RWPE1 (cell line): Measurements from ENCODE around the gene LRFN5.
"Not testable (repeated sequence)": the region's sequence is repeated elsewhere in the genome, so short reads cannot be mapped to it uniquely, and the experiment has no call there.

Experiments
- CTCF ChIA-PET: fragments of 350-600 bp; sonication (Branson Sonifier 250); formaldehyde crosslinking; extraction: SDS; loops from one replicate; lab custom pipeline; 2021; lab: Yijun Ruan, JAX
- POLR2A ChIA-PET: fragments of 400-600 bp; formaldehyde crosslinking; extraction: SDS; loops from one replicate; lab custom pipeline; 2020; ENCODE audit warnings: antibody characterized with exemption; ENCODE audit not compliant: low non-redundant PET; lab: Yijun Ruan, JAX
- DNase-seq: peaks from one replicate; pipeline ENCODE4 v3.0.0; 2012; ENCODE audit warnings: low spot score
- H3K27ac ChIP-seq: fragments of 450-650 bp; 2 replicates; pipeline ENCODE4 v1.5.1; 2017
- CTCF ChIP-seq: fragments of 450-650 bp; conservative IDR thresholded peaks from 2 replicates; pipeline ENCODE4 v1.5.1; 2017; ENCODE audit warnings: low read depth, mild to moderate bottlenecking

The LRFN5 gene

GRCh38 chr14:41606532-41607303 lies at the start of gene LRFN5:
Gene LRFN5, plus strand, starts transcription at chr14:41606876.
- CTCF ChIA-PET: interaction anchor here (0.7 kb wide), 1 partner anchor 619 kb away, joined by 3 read pairs; no protein-coding TSS in a partner anchor
- no peak for DNase-seq
- POLR2A ChIA-PET: no interaction called here
- no peak within 1 kb of the TSS for H3K27ac ChIP-seq
- no peak for TF ChIP-seq CTCF

GRCh38 chr14:41558490-41558889 lies 48.2 kb upstream of the LRFN5 start:
- ChIA-PET POLR2A (no interaction called here), CTCF (no interaction called here)
- no peak for TF ChIP-seq CTCF
- DNase-seq: no peak
- no peak overlapping the region for H3K27ac ChIP-seq

- H3K27ac ChIP-seq, POLR2A ChIA-PET, CTCF ChIA-PET, DNase-seq: not testable (repeated sequence)
These were observed 39.8 kb upstream of the LRFN5 start for GRCh38 chr14:41566864-41567263.

GRCh38 chr14:41568979-41569378 lies 37.7 kb upstream of the LRFN5 start:
- POLR2A ChIA-PET: no interaction called here
- TF ChIP-seq CTCF: no peak
- no peak overlapping the region for H3K27ac ChIP-seq
- no peak for DNase-seq
- CTCF ChIA-PET: no interaction called here

GRCh38 chr14:41570415-41571155 lies 36.1 kb upstream of the LRFN5 start:
- POLR2A ChIA-PET: no interaction called here
- H3K27ac ChIP-seq: no peak overlapping the region
- no peak for DNase-seq
- CTCF ChIA-PET: no interaction called here
- no peak for TF ChIP-seq CTCF

GRCh38 chr14:41586237-41586636 lies 20.4 kb upstream of the LRFN5 start:
- ChIA-PET POLR2A (no interaction called here), CTCF (no interaction called here)
- no peak overlapping the region for H3K27ac ChIP-seq
- no peak for TF ChIP-seq CTCF
- DNase-seq: no peak

- ChIA-PET POLR2A (no interaction called here), CTCF (no interaction called here)
- no peak overlapping the region for H3K27ac ChIP-seq
- DNase-seq: no peak
- no peak for TF ChIP-seq CTCF
These were observed 9.0 kb upstream of the LRFN5 start for GRCh38 chr14:41597647-41598046.

- DNase-seq, H3K27ac ChIP-seq, POLR2A ChIA-PET: not testable (repeated sequence)
- CTCF ChIA-PET: interaction anchor here (0.5 to 1.2 kb wide), 5 partner anchors 9 to 1023 kb away, joined by 3 to 5 read pairs (median 4); no protein-coding TSS in a partner anchor
These were observed 6.8 kb upstream of the LRFN5 start for GRCh38 chr14:41599805-41600385.
